Activated naive CD8-positive, alpha-beta T cell treated with anti-CD3 and anti-CD28 coated beads, Interleukin-2, amount 10 ng/mL, durations not matched to agents 7 days and 5 days (primary cell): ENCODE data around the gene CCT5. TPM values are rescaled to one million over a fixed set of nuclear protein-coding genes. Genes with fewer than 3 reads are reported as not detected.
"Not testable (repeated sequence)": the region's sequence is repeated elsewhere in the genome, so short reads cannot be mapped to it uniquely, and the experiment has no call there.

Experiments used
- ATAC-seq: fragments of 150-1000 bp; cut with Tn5 transposase; one replicate; pipeline ENCODE4 v1.10.0; 2021; ENCODE audit warnings: low read depth, moderate library complexity
- POLR2A ChIA-PET: fragments of 350-600 bp; sonication (Branson Sonifier 250); formaldehyde crosslinking; loops from one replicate; lab custom pipeline; 2021; ENCODE audit warnings: antibody characterized with exemption; lab: Charles Lee
- DNase-seq: peaks from one replicate; pipeline ENCODE4 v3.0.0; 2021
- H3K27ac Mint-ChIP-seq: one replicate; pipeline ENCODE4 v1.8.0; 2022; ENCODE audit warnings: mild to moderate bottlenecking, mixed read lengths
- H3K27me3 Mint-ChIP-seq: one replicate; pipeline ENCODE4 v1.8.0; 2022; ENCODE audit warnings: mild to moderate bottlenecking, moderate library complexity, mixed read lengths
- H3K36me3 Mint-ChIP-seq: one replicate; pipeline ENCODE4 v1.8.0; 2021; ENCODE audit warnings: mild to moderate bottlenecking, mixed read lengths
- H3K4me1 Mint-ChIP-seq: one replicate; pipeline ENCODE4 v1.8.0; 2021; ENCODE audit warnings: mixed read lengths
- H3K4me3 Mint-ChIP-seq: one replicate; pipeline ENCODE4 v1.8.0; 2022; ENCODE audit warnings: mild to moderate bottlenecking, moderate library complexity, mixed read lengths
- H3K9me3 Mint-ChIP-seq: one replicate; pipeline ENCODE4 v1.8.0; 2021; ENCODE audit warnings: mixed read lengths
- total RNA-seq, 2 experiments: library from RNA; stranded (reverse); gene quantifications; one replicate each; pipeline ENCODE4 v1.2.3, GENCODE V29; 2021

The CCT5 gene
- total RNA-seq, 2 experiments from 2014 or later: 170 to 182 TPM

DNA sequence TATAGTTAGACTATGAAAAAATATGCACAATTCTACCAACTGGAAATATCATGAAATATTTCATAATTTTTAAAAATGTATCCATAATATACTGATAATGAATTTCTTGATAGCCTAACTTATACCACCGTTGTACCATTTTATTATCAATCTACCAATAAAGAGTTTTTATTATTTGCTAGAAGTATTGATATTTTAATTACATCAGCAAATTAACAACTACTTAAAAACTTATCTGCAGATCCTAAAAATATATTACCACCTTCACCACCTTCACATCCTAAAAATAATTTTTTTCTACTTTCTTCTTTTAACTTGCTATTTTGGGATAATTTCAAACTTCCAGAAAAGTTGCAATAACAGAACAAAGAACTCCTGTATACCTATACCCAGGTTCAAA is 21.8 kb upstream of the CCT5 start:
- no peak for ATAC-seq
- Mint-ChIP-seq H3K27me3 (no peaks in the 10 kb centered on the region), H3K27ac (no peak overlapping the region), H3K36me3 (peaks cover 33% of the 10 kb centered on the region), H3K4me3 (no peak overlapping the region), H3K9me3 (no peaks in the 10 kb centered on the region), H3K4me1 (no peaks in the 10 kb centered on the region)
- POLR2A ChIA-PET: no interaction called here
- no peak for DNase-seq

DNA sequence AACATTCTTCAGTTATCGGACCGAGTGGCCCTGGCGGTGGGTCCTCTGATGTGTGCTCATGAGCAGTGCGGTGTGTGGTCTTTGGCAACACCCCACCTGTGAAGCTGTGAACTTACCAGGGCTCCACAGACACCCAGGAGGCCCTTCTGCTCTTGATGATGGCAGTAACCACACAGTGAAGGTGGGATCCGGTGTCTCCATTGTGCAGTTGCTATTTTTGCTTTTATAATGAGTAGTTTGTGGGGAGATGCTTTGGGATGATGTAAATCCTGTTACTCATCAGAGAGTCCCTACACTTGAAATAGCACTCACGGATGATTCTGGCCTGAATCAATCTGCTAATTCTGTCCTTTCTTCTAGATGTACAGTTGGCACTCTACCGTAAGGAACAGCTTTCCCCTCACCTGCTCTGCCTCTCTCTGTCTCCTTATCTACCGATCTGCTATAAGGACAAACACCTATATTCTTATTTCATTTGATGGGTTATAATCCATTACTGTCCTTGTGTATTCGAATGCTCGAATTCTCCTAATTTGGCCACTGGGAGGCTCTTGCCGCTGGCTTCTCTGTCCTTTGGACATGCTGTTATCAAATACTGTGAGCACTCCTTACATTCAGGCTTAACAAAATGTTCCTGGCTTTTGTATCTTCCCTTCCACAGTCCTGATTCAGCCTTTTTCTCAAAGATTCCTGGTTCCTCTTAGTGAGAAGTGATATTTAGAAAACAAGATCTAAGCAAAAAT is 20.6 kb upstream of the CCT5 start:
- ATAC-seq: no peak

DNA sequence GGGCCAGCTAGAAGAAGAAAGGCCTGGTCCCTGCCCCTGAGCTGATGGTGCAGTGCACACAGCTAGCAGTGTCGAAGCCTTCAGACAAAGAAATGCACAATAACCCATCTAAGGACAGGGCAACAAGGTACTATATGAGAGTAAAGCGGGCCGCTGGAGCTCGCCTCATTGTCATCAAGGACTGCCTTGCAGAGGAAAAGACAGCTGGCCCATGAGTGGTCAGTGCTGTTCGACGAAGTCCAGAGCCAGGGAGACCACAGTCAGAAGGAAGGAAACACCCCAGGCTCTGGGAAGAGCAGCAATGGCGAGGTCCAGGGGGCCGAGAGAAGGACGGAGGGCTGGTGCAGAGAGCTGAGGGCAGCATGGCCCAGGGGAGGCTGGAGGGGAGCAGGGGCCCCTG is 17.7 kb upstream of the CCT5 start:
- POLR2A ChIA-PET: no interaction called here
- DNase-seq (no peak), ATAC-seq (no peak)
- Mint-ChIP-seq H3K9me3 (no peaks in the 10 kb centered on the region), H3K27ac (no peak overlapping the region), H3K4me1 (no peaks in the 10 kb centered on the region), H3K4me3 (no peak overlapping the region), H3K27me3 (no peaks in the 10 kb centered on the region), H3K36me3 (peaks cover 7% of the 10 kb centered on the region)

More for the DNA sequence above, 20.6 kb upstream of the CCT5 start:
- H3K27ac Mint-ChIP-seq: no peak overlapping the region
- no peaks in the 10 kb centered on the region for H3K9me3 Mint-ChIP-seq
- no peaks in the 10 kb centered on the region for H3K4me1 Mint-ChIP-seq
- peaks cover 24% of the 10 kb centered on the region for H3K36me3 Mint-ChIP-seq
- POLR2A ChIA-PET: no interaction called here
- no peak overlapping the region for H3K4me3 Mint-ChIP-seq
- no peaks in the 10 kb centered on the region for H3K27me3 Mint-ChIP-seq
- DNase-seq: no peak

DNA sequence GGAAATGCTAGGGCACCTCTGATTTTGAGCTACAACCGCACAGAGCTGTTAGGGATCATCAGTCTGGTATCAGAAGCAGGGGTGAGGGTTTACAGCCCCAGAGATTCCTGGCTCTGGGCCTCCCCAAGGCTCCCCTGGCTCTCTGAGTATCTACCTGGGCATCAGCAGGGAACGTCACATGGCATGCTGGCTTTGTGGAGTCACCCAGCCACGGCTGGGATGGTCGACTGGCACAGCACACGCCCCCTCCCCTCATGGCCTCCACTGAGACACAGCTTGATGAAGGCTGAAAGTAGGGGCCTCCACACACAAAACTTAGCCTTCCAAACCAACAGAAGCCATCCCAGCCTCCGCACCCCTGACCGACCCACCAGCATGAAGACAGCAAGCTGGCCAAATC is 17.1 kb upstream of the CCT5 start:
- POLR2A ChIA-PET: no interaction called here
- H3K27me3 Mint-ChIP-seq: no peaks in the 10 kb centered on the region
- H3K36me3 Mint-ChIP-seq: peaks cover 10% of the 10 kb centered on the region
- DNase-seq: no peak
- H3K27ac Mint-ChIP-seq: no peak overlapping the region
- H3K9me3 Mint-ChIP-seq: no peaks in the 10 kb centered on the region
- H3K4me3 Mint-ChIP-seq: no peak overlapping the region
- no peaks in the 10 kb centered on the region for H3K4me1 Mint-ChIP-seq
- ATAC-seq: no peak

DNA sequence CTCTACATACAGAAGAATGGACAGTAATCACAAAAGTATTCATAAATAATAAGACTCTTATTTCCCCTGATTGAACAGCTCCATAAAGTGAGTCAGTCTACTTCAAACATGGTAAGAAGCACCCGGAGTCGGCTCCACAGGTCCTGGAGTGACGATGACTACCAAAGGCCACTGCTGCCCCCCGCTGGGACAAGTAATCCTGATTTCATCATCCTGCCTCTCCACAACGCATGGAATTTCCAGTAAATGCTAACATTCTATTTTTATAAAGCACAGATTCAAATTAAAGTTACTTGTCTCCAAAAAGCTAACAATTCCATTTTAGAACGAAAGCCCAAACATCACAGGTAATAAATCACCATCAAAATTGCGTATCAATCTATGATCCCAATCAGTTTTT is 16.6 kb upstream of the CCT5 start:
- Mint-ChIP-seq H3K9me3 (no peaks in the 10 kb centered on the region), H3K4me1 (no peaks in the 10 kb centered on the region), H3K27me3 (no peaks in the 10 kb centered on the region), H3K36me3 (peaks cover 10% of the 10 kb centered on the region), H3K27ac (no peak overlapping the region), H3K4me3 (no peak overlapping the region)
- ATAC-seq (no peak), DNase-seq (no peak)
- POLR2A ChIA-PET: no interaction called here

DNA sequence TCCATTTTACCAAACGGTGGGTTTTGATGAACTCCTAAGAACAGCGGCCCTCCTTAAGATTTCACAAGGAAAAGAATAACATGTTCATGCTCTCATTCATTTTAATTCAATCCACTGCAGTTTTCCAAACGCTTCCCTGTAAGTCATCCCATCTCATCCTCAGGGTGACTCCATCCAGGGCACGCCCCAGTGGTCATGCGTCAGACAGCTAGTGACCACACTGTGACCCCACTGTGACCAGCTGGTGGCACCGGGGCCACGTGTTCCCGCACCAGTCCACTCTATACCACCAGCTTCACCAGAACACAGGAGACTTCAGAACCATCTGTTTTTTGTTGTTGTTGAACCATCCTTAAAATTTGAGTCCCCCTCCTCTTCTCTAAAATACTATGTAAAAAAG is 14.7 kb upstream of the CCT5 start:
- no peaks in the 10 kb centered on the region for H3K27me3 Mint-ChIP-seq
- ATAC-seq (no peak), DNase-seq (no peak)
- peaks cover 10% of the 10 kb centered on the region for H3K36me3 Mint-ChIP-seq
- H3K4me1 Mint-ChIP-seq: no peaks in the 10 kb centered on the region
- H3K27ac Mint-ChIP-seq: no peak overlapping the region
- H3K4me3 Mint-ChIP-seq: no peak overlapping the region
- POLR2A ChIA-PET: no interaction called here
- H3K9me3 Mint-ChIP-seq: no peaks in the 10 kb centered on the region

DNA sequence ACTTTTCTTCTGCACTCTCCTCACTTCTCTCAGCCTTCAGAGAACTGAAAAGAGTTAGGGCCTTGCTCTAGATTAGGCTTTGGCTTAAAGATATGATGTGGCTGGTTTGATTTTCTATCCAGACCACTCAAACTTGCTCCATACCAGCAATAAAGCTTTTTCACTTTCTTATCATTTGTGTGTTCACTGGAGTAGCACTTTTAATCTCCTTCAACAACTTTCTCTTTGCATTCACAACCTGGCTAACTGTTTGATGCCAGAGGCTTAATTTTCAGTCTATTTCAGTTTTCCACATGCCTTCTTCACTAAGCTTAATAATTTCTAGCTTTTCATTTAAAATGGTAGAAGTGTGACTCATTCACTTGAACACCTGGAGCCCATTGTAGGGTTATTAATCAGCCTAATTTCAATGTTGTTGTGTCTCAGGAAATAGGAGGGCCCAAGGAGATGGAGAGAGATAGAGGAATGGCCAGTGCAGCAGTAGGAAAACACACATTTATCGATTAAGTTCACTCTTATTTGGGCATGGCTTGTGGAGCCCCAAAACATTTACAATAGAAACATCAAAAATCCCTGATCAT is 6.3 kb upstream of the CCT5 start:
- no peak for DNase-seq
- Mint-ChIP-seq H3K4me3 (no peak overlapping the region), H3K9me3 (no peaks in the 10 kb centered on the region), H3K27ac (no peak overlapping the region), H3K4me1 (peaks cover 14% of the 10 kb centered on the region), H3K36me3 (peaks cover 19% of the 10 kb centered on the region), H3K27me3 (no peaks in the 10 kb centered on the region)
- POLR2A ChIA-PET: no interaction called here
- ATAC-seq: no peak

DNA sequence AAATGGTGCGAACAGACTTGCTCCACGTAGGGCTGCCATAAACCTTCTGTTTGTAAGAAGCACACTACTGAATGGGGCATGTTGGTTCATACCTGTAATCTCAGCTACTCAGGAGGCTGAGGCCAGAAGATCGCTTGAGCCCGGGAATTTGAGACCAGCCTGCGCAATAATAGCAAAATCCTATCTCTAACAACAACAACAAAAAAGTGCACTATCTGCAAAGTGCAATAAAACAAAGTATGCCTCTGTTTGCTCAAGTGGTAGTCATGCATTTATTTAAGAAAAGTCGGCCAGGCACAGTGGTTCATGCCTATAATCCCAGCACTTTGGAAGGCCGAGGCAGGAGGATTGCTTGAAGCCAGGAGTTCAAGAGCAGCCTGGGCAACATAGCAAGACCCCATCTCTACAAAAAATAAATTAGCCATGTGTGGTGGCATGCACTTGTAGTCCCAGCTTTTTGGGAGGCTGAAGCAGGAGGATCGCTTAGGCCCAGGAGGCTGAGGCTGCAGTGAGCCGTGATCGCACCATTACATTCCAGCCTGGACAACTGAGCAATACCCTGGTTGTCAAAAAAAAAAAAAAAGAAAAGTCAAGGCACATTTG is 5.6 kb upstream of the CCT5 start:
- peaks cover 16% of the 10 kb centered on the region for H3K36me3 Mint-ChIP-seq
- DNase-seq: no peak
- H3K4me3 Mint-ChIP-seq: no peak overlapping the region
- H3K9me3 Mint-ChIP-seq: no peaks in the 10 kb centered on the region
- no peaks in the 10 kb centered on the region for H3K27me3 Mint-ChIP-seq
- no peak overlapping the region for H3K27ac Mint-ChIP-seq
- no peak for ATAC-seq
- H3K4me1 Mint-ChIP-seq: peaks cover 16% of the 10 kb centered on the region
- POLR2A ChIA-PET: no interaction called here

DNA sequence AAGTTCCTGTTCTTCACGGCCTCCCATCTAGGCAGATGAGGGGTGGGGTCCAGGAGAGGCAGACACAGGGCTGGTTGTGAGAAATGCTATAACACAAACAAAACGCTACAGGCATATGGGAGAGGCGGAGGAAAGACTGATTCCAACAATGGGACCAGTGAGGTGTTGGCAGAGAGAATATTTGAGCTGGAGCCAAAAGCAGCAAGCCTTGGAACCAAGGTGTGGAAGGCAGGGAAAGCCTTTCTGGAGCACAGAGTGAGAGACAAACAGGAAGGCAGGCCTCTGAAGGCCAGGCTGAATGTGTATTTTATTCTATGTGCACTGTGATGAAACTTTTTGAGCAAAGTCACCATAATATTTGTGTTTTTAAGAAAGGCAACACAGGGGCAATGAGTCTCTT is 3.3 kb upstream of the CCT5 start:
- Mint-ChIP-seq H3K27ac (no peak overlapping the region), H3K4me3 (no peak overlapping the region), H3K9me3 (no peaks in the 10 kb centered on the region), H3K27me3 (no peaks in the 10 kb centered on the region), H3K4me1 (peaks cover 22% of the 10 kb centered on the region), H3K36me3 (peaks cover 21% of the 10 kb centered on the region)
- ATAC-seq: no peak
- DNase-seq: no peak
- POLR2A ChIA-PET: no interaction called here

DNA sequence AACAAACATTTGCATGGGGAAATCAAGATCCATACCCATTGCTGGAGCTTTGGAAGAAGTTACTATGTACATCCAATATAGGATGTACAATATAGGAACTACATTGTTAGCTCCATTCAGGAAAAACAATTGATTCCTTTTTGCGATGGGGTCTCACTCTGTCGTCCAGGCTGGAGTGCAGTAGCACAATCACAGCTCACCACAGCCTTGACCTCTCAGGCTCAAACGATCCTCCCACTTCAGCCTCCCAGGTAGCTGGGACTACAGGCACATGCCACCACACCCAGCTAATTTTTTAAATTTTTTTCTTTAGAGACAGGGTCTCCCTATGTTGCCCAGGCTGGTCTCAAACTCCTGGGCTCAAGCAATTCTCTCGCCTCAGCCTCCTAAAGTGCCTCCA is 2.9 kb upstream of the CCT5 start:
- H3K4me3 Mint-ChIP-seq, H3K27me3 Mint-ChIP-seq, POLR2A ChIA-PET, H3K27ac Mint-ChIP-seq, DNase-seq, H3K9me3 Mint-ChIP-seq, ATAC-seq: not testable (repeated sequence)
- Mint-ChIP-seq H3K4me1 (peaks cover 25% of the 10 kb centered on the region), H3K36me3 (peaks cover 24% of the 10 kb centered on the region)

DNA sequence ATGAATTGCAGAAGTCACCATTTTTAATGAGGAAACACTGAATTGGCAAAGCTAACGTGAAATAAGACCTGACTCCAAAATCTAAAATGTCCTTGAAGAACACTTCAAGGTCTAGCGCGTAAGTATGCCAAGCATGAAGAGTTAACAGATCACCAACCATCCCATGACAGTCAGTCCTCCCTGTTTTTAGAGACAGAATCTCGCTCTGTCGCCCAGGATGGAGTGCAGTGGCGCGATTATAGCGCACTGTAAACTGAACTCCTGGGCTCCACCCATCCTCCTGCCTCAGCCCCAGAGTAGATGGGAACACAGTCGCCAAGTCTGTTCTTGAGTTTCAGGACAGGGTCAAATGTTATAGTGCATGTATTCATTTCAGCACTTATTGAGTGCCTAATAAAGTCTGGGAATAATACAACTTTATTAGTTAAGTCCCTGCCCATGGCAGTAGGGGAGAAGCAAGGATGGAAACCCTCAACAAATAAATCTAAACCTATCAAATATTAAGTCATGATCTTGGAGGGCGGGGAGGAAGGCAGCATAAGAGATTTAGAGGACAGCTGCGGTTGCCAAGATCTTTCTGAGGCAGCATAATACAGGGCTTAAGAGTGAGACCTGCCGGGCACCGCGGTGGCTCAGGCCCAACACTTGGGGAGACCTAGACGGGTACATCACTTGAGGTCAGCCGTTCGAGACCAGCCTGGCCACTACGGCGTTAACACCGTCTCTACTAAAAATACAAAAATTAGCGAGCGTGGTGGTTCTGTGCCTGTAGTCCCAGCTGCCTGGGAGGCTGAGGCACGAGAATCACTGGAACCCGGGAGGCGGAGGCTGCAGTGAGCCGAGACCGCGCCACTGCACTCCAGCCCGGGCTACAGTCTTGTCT is 1.5 kb upstream of the CCT5 start:
- ATAC-seq (peak; percentile 2), DNase-seq (peak; percentile 33)
- Mint-ChIP-seq H3K36me3 (peaks cover 22% of the 10 kb centered on the region), H3K9me3 (no peaks in the 10 kb centered on the region), H3K27ac (peak overlapping the region; percentile 99), H3K4me3 (peak overlapping the region; percentile 97), H3K4me1 (peaks cover 31% of the 10 kb centered on the region), H3K27me3 (no peaks in the 10 kb centered on the region)
- POLR2A ChIA-PET: interaction anchor here (1.0 to 2.7 kb wide), 5 partner anchors 105 to 387 kb away, joined by 3 to 40 read pairs (median 4); partner anchors contain the start of gene MARCHF6

DNA sequence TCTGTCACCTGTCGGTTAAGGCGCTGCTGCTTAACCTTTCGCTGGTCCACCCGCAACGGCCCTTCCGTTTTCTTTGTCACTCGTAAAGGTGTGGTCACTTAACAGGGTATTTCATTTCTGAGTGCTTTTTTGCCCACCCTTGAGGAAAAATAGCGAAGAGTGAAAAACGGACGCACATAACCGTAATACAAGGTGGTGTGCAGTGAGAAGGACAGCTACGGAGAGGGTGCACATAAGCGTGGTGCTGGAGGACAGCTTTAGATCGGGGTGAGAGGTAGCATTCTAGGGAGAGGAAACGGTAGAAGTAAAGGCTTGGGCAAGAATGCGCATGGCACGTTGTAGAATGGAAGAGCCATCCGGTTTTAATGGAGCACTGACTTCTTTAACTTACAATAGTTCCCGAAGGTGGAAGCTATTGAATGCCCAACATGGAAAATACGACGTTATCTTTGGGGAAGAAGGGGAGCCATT is 761 bp downstream of the CCT5 start:
- no peaks in the 10 kb centered on the region for H3K9me3 Mint-ChIP-seq
- peaks cover 25% of the 10 kb centered on the region for H3K36me3 Mint-ChIP-seq
- peak overlapping the region; percentile 97 for H3K4me3 Mint-ChIP-seq
- H3K27me3 Mint-ChIP-seq: no peaks in the 10 kb centered on the region
- no peak for DNase-seq
- POLR2A ChIA-PET: interaction anchor here (0.6 to 2.7 kb wide), 6 partner anchors 8 to 313 kb away, joined by 3 to 40 read pairs (median 4); partner anchors contain the start of genes ANKRD33B and MARCHF6
- peak overlapping the region; percentile 84 for H3K27ac Mint-ChIP-seq
- H3K4me1 Mint-ChIP-seq: peaks cover 43% of the 10 kb centered on the region
- ATAC-seq: peak; percentile 41

DNA sequence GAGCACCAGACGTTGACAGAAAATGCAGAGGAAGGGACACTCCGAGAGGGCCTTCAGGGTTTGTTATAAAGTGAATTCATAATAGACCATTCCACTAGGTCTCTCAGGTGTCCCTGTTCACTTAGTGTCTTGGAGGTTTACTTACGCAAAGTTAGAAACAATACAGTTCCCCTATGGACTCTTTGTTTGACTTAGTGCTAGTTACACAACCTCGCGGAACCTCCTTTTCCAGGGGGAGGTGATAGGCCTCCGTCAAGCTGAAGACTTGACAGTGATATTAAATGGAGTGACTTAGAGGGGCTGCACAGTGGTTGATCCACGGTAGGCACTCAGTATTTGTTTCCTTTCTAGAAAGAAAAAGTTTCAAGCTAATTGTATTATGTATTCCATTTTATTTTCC is 1.3 kb downstream of the CCT5 start:
- peak overlapping the region; percentile 97 for H3K4me3 Mint-ChIP-seq
- peaks cover 43% of the 10 kb centered on the region for H3K4me1 Mint-ChIP-seq
- H3K9me3 Mint-ChIP-seq: no peaks in the 10 kb centered on the region
- ATAC-seq: no peak
- H3K36me3 Mint-ChIP-seq: peaks cover 27% of the 10 kb centered on the region
- H3K27ac Mint-ChIP-seq: peak overlapping the region; percentile 84
- no peaks in the 10 kb centered on the region for H3K27me3 Mint-ChIP-seq
- POLR2A ChIA-PET: interaction anchor here (0.6 to 2.7 kb wide), 3 partner anchors 103 to 176 kb away, joined by 3 to 40 read pairs (median 5); partner anchors contain the start of gene MARCHF6
- DNase-seq: no peak
